Keratinocyte (primary cell): ENCODE results near the gene TDRD9. TPM values are rescaled to one million over a fixed set of nuclear protein-coding genes. Genes with fewer than 3 reads are reported as not detected.

Experiments
- DNase-seq: peaks from one replicate; pipeline ENCODE4 v3.0.0-alpha.2; 2011; ENCODE audit warnings: low read depth, missing footprints, low spot score
- FAIRE-seq: peaks from 2 replicates; lab custom pipeline; 2011; peaks lifted over from hg19 to GRCh38; lab: Jason Lieb, UNC
- H2AFZ ChIP-seq: 2 replicates; pipeline ENCODE4 v1.6.0; 2012; ENCODE audit warnings: low read length, control low read depth, inconsistent platforms; ENCODE audit not compliant: control insufficient read depth
- H3K27ac ChIP-seq: 2 replicates; pipeline ENCODE4 v1.5.1; 2011; ENCODE audit warnings: low read length; ENCODE audit not compliant: control insufficient read depth, insufficient read depth
- H3K27me3 ChIP-seq: 3 replicates; pipeline ENCODE4 v1.6.0; 2011; ENCODE audit warnings: low read length; ENCODE audit not compliant: control insufficient read depth, insufficient read depth; ENCODE audit errors: extremely low read depth
- H3K36me3 ChIP-seq, 2 experiments: 2 replicates in 1 of 2; 3 replicates in 1 of 2; pipeline ENCODE4 v1.5.1; 2011; ENCODE audit warnings: low read length in 2 of 2, mild to moderate bottlenecking in 1 of 2; ENCODE audit not compliant: control insufficient read depth in 2 of 2, insufficient read depth in 2 of 2; ENCODE audit errors: extremely low read depth in 1 of 2
- H3K4me1 ChIP-seq: 3 replicates; pipeline ENCODE4 v1.5.1; 2011; ENCODE audit warnings: low read length; ENCODE audit not compliant: control insufficient read depth, insufficient read depth; ENCODE audit errors: extremely low read depth
- H3K4me2 ChIP-seq: 3 replicates; pipeline ENCODE4 v1.6.0; 2011; ENCODE audit warnings: low read depth, low read length; ENCODE audit not compliant: control insufficient read depth, insufficient read depth; ENCODE audit errors: extremely low read depth
- H3K4me3 ChIP-seq, 3 experiments: fragments of 200-600 bp in 1 of 3; sonication (generic) in 1 of 3; 2 replicates in 2 of 3; 3 replicates in 1 of 3; pipeline ENCODE4 v1.5.1; 2011 to 2016; ENCODE audit warnings: low read length in 3 of 3, mild to moderate bottlenecking in 3 of 3, control low read depth in 2 of 3, inconsistent platforms in 1 of 3, low read depth in 1 of 3, mixed read lengths in 1 of 3, mixed run types in 1 of 3, moderate library complexity in 1 of 3; ENCODE audit not compliant: control insufficient read depth in 2 of 3, insufficient read depth in 2 of 3; ENCODE audit errors: extremely low read depth in 1 of 3
- H3K79me2 ChIP-seq: 2 replicates; pipeline ENCODE4 v1.6.0; 2012; ENCODE audit warnings: low read length; ENCODE audit not compliant: control insufficient read depth, insufficient read depth
- H3K9ac ChIP-seq: 3 replicates; pipeline ENCODE4 v1.6.0; 2011; ENCODE audit warnings: low read length; ENCODE audit not compliant: control insufficient read depth, insufficient read depth; ENCODE audit errors: extremely low read depth
- H3K9me1 ChIP-seq: 3 replicates; pipeline ENCODE4 v1.6.0; 2011; ENCODE audit warnings: low read length; ENCODE audit not compliant: control insufficient read depth, insufficient read depth; ENCODE audit errors: extremely low read depth
- H3K9me3 ChIP-seq: 2 replicates; pipeline ENCODE4 v1.5.1; 2012; ENCODE audit warnings: low read depth, low read length; ENCODE audit not compliant: control insufficient read depth
- H4K20me1 ChIP-seq: 3 replicates; pipeline ENCODE4 v1.6.0; 2011; ENCODE audit warnings: low read length; ENCODE audit not compliant: control insufficient read depth, insufficient read depth; ENCODE audit errors: extremely low read depth
- CTCF ChIP-seq, 3 experiments: IDR thresholded peaks in 1 of 3; conservative IDR thresholded peaks in 1 of 3; optimal IDR thresholded peaks in 1 of 3; 2 replicates in 2 of 3; 3 replicates in 1 of 3; pipeline versions ENCODE3 to v1.5.1; 2011; ENCODE audit warnings: low read length in 3 of 3, mild to moderate bottlenecking in 3 of 3, moderate library complexity in 2 of 3, control low read depth in 1 of 3, inconsistent platforms in 1 of 3; ENCODE audit not compliant: insufficient read depth in 2 of 3; ENCODE audit errors: extremely low read depth in 1 of 3
- EZH2 ChIP-seq: IDR thresholded peaks from one replicate; pipeline ENCODE4 v1.6.1; 2012; ENCODE audit warnings: inconsistent platforms, mild to moderate bottlenecking, low read length, moderate library complexity
- dilution Hi-C: fragments of 300-500 bp; cut with MboI; formaldehyde crosslinking; loops from one replicate; pipeline ENCODE4 v1.7.0; 2020; ENCODE audit warnings: low sequenced_read_pairs; ENCODE audit not compliant: extremely low pct_ligation_motif_present
- polyA plus RNA-seq, 5 experiments: library from polyadenylated mRNA; depleted of rRNA in 3 of 5; stranded (reverse) in 3 of 5; stranded (forward) in 1 of 5; unstranded in 1 of 5; fragments of >200 nt; gene quantifications; 1 replicate in 1 of 5; 2 replicates in 3 of 5; 3 replicates in 1 of 5; pipeline versions ENCODE4 v1.2.1 to v1.2.3, GENCODE V29; 2011 to 2012; ENCODE audit warnings: missing spikeins in 2 of 5, low read depth in 1 of 5, low replicate concordance in 1 of 5

TDRD9 gene
- polyA plus RNA-seq, 1 donor (not counting 4 experiments of a cell fraction or from before 2014, with no cell fraction given): 0.10 TPM

- H3K27ac ChIP-seq: no peak overlapping the region
- no peaks in the 10 kb centered on the region for H3K36me3 ChIP-seq
- DNase-seq (no peak), FAIRE-seq (no peak)
- no peak overlapping the region for H3K9ac ChIP-seq
- no peaks in the 10 kb centered on the region for H3K9me1 ChIP-seq
- no peak overlapping the region for H3K4me2 ChIP-seq
- dilution Hi-C loops: loop anchor here (25.0 kb wide), 1 partner anchor 98 kb away; the partner anchor contains the start of gene KIF26A
- no peak overlapping the region for H2AFZ ChIP-seq
- H3K27me3 ChIP-seq: peaks cover 8% of the 10 kb centered on the region
- no peak overlapping the region for H3K4me3 ChIP-seq
- no peaks in the 10 kb centered on the region for H4K20me1 ChIP-seq
- no peaks in the 10 kb centered on the region for H3K4me1 ChIP-seq
- H3K79me2 ChIP-seq: no peaks in the 10 kb centered on the region
- TF ChIP-seq CTCF (optimal IDR thresholded peaks at IDR 0.05 in 1 of 3, IDR thresholded peaks at IDR 0.05 in 1 of 3, conservative IDR thresholded peaks at IDR 0.05 in 1 of 3; ENCODE audit: extremely low read depth in 1 of 3, insufficient read depth in 2 of 3, low read length in 3 of 3) (no peak), EZH2 (no peak)
- H3K9me3 ChIP-seq: no peaks in the 10 kb centered on the region
Observed at GRCh38 chr14:104039214-104039613, 111.0 kb downstream of the TDRD9 start.

DNA sequence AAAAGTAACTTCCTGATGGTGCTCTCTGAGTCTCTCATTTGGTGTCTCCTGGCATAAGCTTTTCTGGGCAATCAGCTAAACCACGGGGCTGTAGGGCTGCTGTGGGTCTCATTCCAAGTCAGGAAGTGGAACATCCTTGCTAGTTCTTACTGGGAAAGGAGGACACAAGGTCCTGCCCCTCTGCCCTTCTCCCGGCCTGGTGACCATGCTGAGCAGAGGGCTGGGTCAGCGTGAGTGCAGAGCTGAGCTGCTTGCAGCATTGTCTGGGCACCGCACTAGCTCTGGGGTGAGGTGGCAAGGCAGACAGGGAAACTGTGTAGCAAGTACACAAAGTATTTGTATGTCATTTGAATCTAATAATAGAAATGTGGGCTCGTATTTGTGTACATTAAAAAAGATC is 112.3 kb downstream of the TDRD9 start:
- FAIRE-seq: no peak
- Histone ChIP-seq H2AFZ (no peak overlapping the region), H3K27me3 (peaks cover 8% of the 10 kb centered on the region), H4K20me1 (no peaks in the 10 kb centered on the region), H3K4me2 (no peak overlapping the region), H3K9me1 (no peaks in the 10 kb centered on the region), H3K9me3 (no peaks in the 10 kb centered on the region), H3K4me1 (no peaks in the 10 kb centered on the region), H3K27ac (no peak overlapping the region), H3K9ac (no peak overlapping the region), H3K79me2 (no peaks in the 10 kb centered on the region), H3K4me3 (no peak overlapping the region), H3K36me3 (no peaks in the 10 kb centered on the region)
- no peak for DNase-seq
- dilution Hi-C loops: loop anchor here (25.0 kb wide), 1 partner anchor 97 kb away; the partner anchor contains the start of gene KIF26A
- no peak for TF ChIP-seq CTCF (optimal IDR thresholded peaks at IDR 0.05 in 1 of 3, IDR thresholded peaks at IDR 0.05 in 1 of 3, conservative IDR thresholded peaks at IDR 0.05 in 1 of 3; ENCODE audit: extremely low read depth in 1 of 3, insufficient read depth in 2 of 3, low read length in 3 of 3)
